WI38 (cell line): ENCODE data around the gene OR1N2.

Experiments used
- H3K4me3 ChIP-seq: 2 replicates; pipeline ENCODE4 v1.5.1; 2011; ENCODE audit warnings: low read depth, mild to moderate bottlenecking, control low read depth, low read length
- CTCF ChIP-seq: IDR thresholded peaks from 2 replicates; pipeline ENCODE4 v1.5.1; 2012; ENCODE audit warnings: low read depth, mild to moderate bottlenecking, control low read depth, low read length

OR1N2 gene

GRCh38 chr9:122552812-122553211, at the start of gene OR1N2:
Gene OR1N2 (plus strand): TSS chr9:122553112. CDS start chr9:122553212, 100 bp downstream.
- no peak within 1 kb of the TSS for H3K4me3 ChIP-seq
- TF ChIP-seq CTCF: no peak

GRCh38 chr9:122506964-122507363, 45.9 kb upstream of the OR1N2 start:
- no peak for TF ChIP-seq CTCF
- no peak overlapping the region for H3K4me3 ChIP-seq

GRCh38 chr9:122510502-122510901, 42.4 kb upstream of the OR1N2 start, which contains the start of gene OR1J2:
Gene OR1J2 (plus strand): TSS chr9:122510802. CDS start chr9:122510802, 0 bp downstream.
- no peak within 1 kb of the TSS for H3K4me3 ChIP-seq
- TF ChIP-seq CTCF: no peak

GRCh38 chr9:122518226-122518625, 34.7 kb upstream of the OR1N2 start:
- no peak overlapping the region for H3K4me3 ChIP-seq
- no peak for TF ChIP-seq CTCF

- H3K4me3 ChIP-seq: no peak within 1 kb of the TSS
- TF ChIP-seq CTCF: no peak
Measured at GRCh38 chr9:122518841-122519240, 34.1 kb upstream of the OR1N2 start, which contains the start of gene OR1J4. Gene OR1J4 (plus strand): TSS chr9:122519141. CDS start chr9:122519141, 0 bp downstream.

GRCh38 chr9:122519376-122519775, 33.5 kb upstream of the OR1N2 start:
- H3K4me3 ChIP-seq: no peak overlapping the region
- no peak for TF ChIP-seq CTCF

- no peak for TF ChIP-seq CTCF
- H3K4me3 ChIP-seq: no peak overlapping the region
Measured at GRCh38 chr9:122526602-122527001, 26.3 kb upstream of the OR1N2 start.
